GM12878 (cell line): ENCODE data around the gene ITGB8. TPM values are rescaled to one million over a fixed set of nuclear protein-coding genes. Genes with fewer than 3 reads are reported as not detected.
A peak's percentile ranks its signal among the peaks of the same experiment; 100 is the strongest.

Source experiments
- BHLHE40 ChIP-seq, 2 experiments: fragments of 450-650 bp in 1 of 2; IDR thresholded peaks; 2 replicates each; pipeline ENCODE4 v1.6.1; 2011 to 2017; ENCODE audit warnings: low read depth in 2 of 2, borderline replicate concordance in 1 of 2, improper control_type of control experiment in 1 of 2, low read length in 1 of 2, mild to moderate bottlenecking in 1 of 2
- CEBPZ ChIP-seq: fragments of 150-350 bp; IDR thresholded peaks from 2 replicates; pipeline ENCODE4 v1.6.1; 2016; ENCODE audit warnings: low read depth, low read length
- GATAD2B ChIP-seq: fragments of 450-650 bp; conservative IDR thresholded peaks from 2 replicates; pipeline ENCODE4 v1.6.1; 2017; ENCODE audit warnings: low read depth, mild to moderate bottlenecking, moderate library complexity
- HSF1 ChIP-seq: fragments of 150-350 bp; IDR thresholded peaks from 2 replicates; pipeline ENCODE4 v1.6.1; 2014; ENCODE audit warnings: mild to moderate bottlenecking, low read depth, low read length
- NFIC ChIP-seq: IDR thresholded peaks from 2 replicates; pipeline ENCODE4 v1.6.1; 2012; ENCODE audit warnings: low read depth, mild to moderate bottlenecking, inconsistent platforms, low read length, moderate library complexity
- NFYA ChIP-seq: IDR thresholded peaks from 2 replicates; pipeline ENCODE4 v1.6.1; 2011; ENCODE audit warnings: low read depth, mild to moderate bottlenecking, low read length, improper control_type of control experiment, borderline replicate concordance
- PAX8 ChIP-seq: fragments of 450-650 bp; IDR thresholded peaks from 2 replicates; pipeline ENCODE4 v1.6.1; 2017; ENCODE audit warnings: mild to moderate bottlenecking, moderate library complexity
- PRDM15 ChIP-seq: fragments of 450-650 bp; formaldehyde crosslinking; IDR thresholded peaks from 2 replicates; pipeline ENCODE4 v1.4.0; 2020; ENCODE audit warnings: mild to moderate bottlenecking, moderate library complexity
- RB1 ChIP-seq: fragments of 450-650 bp; formaldehyde crosslinking; IDR thresholded peaks from 2 replicates; pipeline ENCODE4 v1.6.1; 2017; ENCODE audit warnings: mild to moderate bottlenecking, borderline replicate concordance
- RELA ChIP-seq: fragments of 450-650 bp; IDR thresholded peaks from 2 replicates; pipeline ENCODE4 v1.8.0; 2014; ENCODE audit warnings: borderline replicate concordance; ENCODE audit not compliant: partially characterized antibody
- RELB ChIP-seq: fragments of 450-650 bp; IDR thresholded peaks from 2 replicates; pipeline ENCODE4 v1.6.1; 2017; ENCODE audit warnings: low read depth, mild to moderate bottlenecking, moderate library complexity
- SMC3 ChIP-seq: IDR thresholded peaks from 2 replicates; pipeline ENCODE4 v1.6.1; 2011; ENCODE audit warnings: low read length, improper control_type of control experiment, borderline replicate concordance
- SP1 ChIP-seq: IDR thresholded peaks from one replicate; pipeline ENCODE4 v1.6.1; 2011; ENCODE audit warnings: low read depth, low read length
- STAT1 ChIP-seq: fragments of 450-650 bp; conservative IDR thresholded peaks from 2 replicates; pipeline ENCODE4 v1.6.1; 2014; ENCODE audit warnings: antibody characterized with exemption, mild to moderate bottlenecking
- STAT3 ChIP-seq: IDR thresholded peaks from 2 replicates; pipeline ENCODE4 v1.6.1; 2011; ENCODE audit warnings: low read depth, low read length, improper control_type of control experiment
- TAF1 ChIP-seq: IDR thresholded peaks from 2 replicates; pipeline ENCODE4 v1.6.1; 2011; ENCODE audit warnings: mild to moderate bottlenecking, low read depth, low read length, borderline replicate concordance
- WRNIP1 ChIP-seq: IDR thresholded peaks from 2 replicates; pipeline ENCODE4 v1.6.1; 2011; ENCODE audit warnings: low read depth, low read length, improper control_type of control experiment, borderline replicate concordance
- YBX1 ChIP-seq: fragments of 450-650 bp; IDR thresholded peaks from 2 replicates; pipeline ENCODE4 v1.6.1; 2016; ENCODE audit warnings: antibody characterized with exemption
- YY1 ChIP-seq: IDR thresholded peaks from 2 replicates; pipeline ENCODE4 v1.6.1; 2011; ENCODE audit warnings: low read depth, mild to moderate bottlenecking, low read length
- polyA plus RNA-seq, 11 experiments: library from polyadenylated mRNA; depleted of rRNA in 4 of 11; unstranded in 6 of 11; stranded (reverse) in 5 of 11; fragments of >200 nt; fragmentation: Nextera tagmentation in 4 of 11; fragmentation: Illumina TruSeq in 1 of 11; extraction: Ambion mirVana in 4 of 11; extraction: Trizol in 1 of 11; gene quantifications; 1 replicate in 1 of 11; 2 replicates in 10 of 11; pipeline versions ENCODE4 v1.2.1 to v1.2.3, GENCODE V29; 2011 to 2016; ENCODE audit warnings: inconsistent platforms in 2 of 11, missing spikeins in 2 of 11, low read depth in 1 of 11
- total RNA-seq, 4 experiments: library from RNA; depleted of rRNA in 3 of 4; stranded (reverse); fragments of >200 nt in 3 of 4; fragmentation: Illumina TruSeq in 1 of 4; extraction: Trizol in 1 of 4; gene quantifications; 2 replicates each; pipeline versions ENCODE4 v1.2.1 to v1.2.3, GENCODE V29; 2013 to 2021

ITGB8 gene
- total and polyA plus RNA-seq, 10 of the 15 experiments (the other 5 are each of a cell fraction or from before 2014, with no cell fraction given) = 0.37 to 26.2 (median 1.5) TPM

- peak; percentile 96 for TF ChIP-seq NFIC
- no peak for TF ChIP-seq WRNIP1
- no peak for TF ChIP-seq STAT3
- no peak for TF ChIP-seq HSF1
- TF ChIP-seq PRDM15 (CRISPR knock-in tag) = no peak
- no peak for TF ChIP-seq NFYA
- TF ChIP-seq RB1 = no peak
- TF ChIP-seq SMC3 = no peak; the same call in 1 of the 2 replicates
- TF ChIP-seq BHLHE40 (IDR thresholded peaks at IDR 0.05; ENCODE audit: borderline replicate concordance in 1 of 2, low read depth in 2 of 2, low read length in 1 of 2) = peak; percentile 30 to 65; a peak in 3 of 4 replicates
- peak; percentile 85; the same call in 1 of the 2 replicates for TF ChIP-seq RELB
- TF ChIP-seq TAF1 = no peak
- 0 out of 2 replicates have a peak, but pooled peaks have one; percentile 66 for TF ChIP-seq YBX1
- TF ChIP-seq YY1 = no peak
- TF ChIP-seq PAX8 = no peak; the same call in 1 of the 2 replicates
- TF ChIP-seq RELA = no peak
- TF ChIP-seq STAT1 = no peak
- TF ChIP-seq SP1 = no peak
- no peak for TF ChIP-seq GATAD2B
- no peak for TF ChIP-seq CEBPZ
Observed at GRCh38 chr7:20284003-20284770, 46.5 kb upstream of the ITGB8 start (continued).
